GM23338 (cell line): ENCODE measurements around the gene UBP1. TPM values are rescaled to one million over a fixed set of nuclear protein-coding genes. Genes with fewer than 3 reads are reported as not detected.

ENCODE experiments used
- ATAC-seq: fragments of 200-7000 bp; cut with Tn5 transposase; 3 replicates; pipeline ENCODE4 v1.9.1; 2020
- DNase-seq: peaks from one replicate; pipeline ENCODE4 v3.0.0-alpha.2; 2015; ENCODE audit warnings: low spot score
- H2AFZ ChIP-seq: fragments of 200-600 bp; sonication (generic); 2 replicates; pipeline ENCODE4 v1.8.0; 2016; ENCODE audit warnings: antibody characterized with exemption, mild to moderate bottlenecking, moderate library complexity
- H3F3A ChIP-seq: fragments of 200-600 bp; sonication (generic); replicated peaks from 2 replicates; pipeline ENCODE4 v1.8.0; 2017; ENCODE audit warnings: antibody characterized with exemption, mixed run types, low read depth
- H3K27ac ChIP-seq: fragments of 200-600 bp; sonication (generic); 2 replicates; pipeline ENCODE4 v1.6.1; 2016; ENCODE audit warnings: low read depth
- H3K27me3 ChIP-seq: fragments of 200-600 bp; sonication (generic); 2 replicates; pipeline ENCODE4 v1.8.0; 2016; ENCODE audit warnings: mild to moderate bottlenecking, mixed run types, moderate library complexity; ENCODE audit not compliant: insufficient read depth
- H3K36me3 ChIP-seq: fragments of 200-600 bp; sonication (generic); 2 replicates; pipeline ENCODE4 v1.8.0; 2016; ENCODE audit warnings: mild to moderate bottlenecking; ENCODE audit not compliant: insufficient read depth
- H3K4me1 ChIP-seq: fragments of 200-600 bp; sonication (generic); 2 replicates; pipeline ENCODE4 v1.8.0; 2016; ENCODE audit warnings: mild to moderate bottlenecking, moderate library complexity; ENCODE audit not compliant: insufficient read depth
- H3K4me2 ChIP-seq: fragments of 200-600 bp; sonication (generic); 2 replicates; pipeline ENCODE4 v1.7.1; 2017; ENCODE audit warnings: mixed run types
- H3K4me3 ChIP-seq: fragments of 200-600 bp; sonication (generic); 2 replicates; pipeline ENCODE4 v1.6.1; 2016; ENCODE audit warnings: mixed run types
- H3K79me2 ChIP-seq: fragments of 200-600 bp; sonication (generic); replicated peaks from 2 replicates; pipeline ENCODE4 v1.8.0; 2017; ENCODE audit warnings: mild to moderate bottlenecking; ENCODE audit not compliant: insufficient read depth
- H3K9me2 ChIP-seq: fragments of 200-600 bp; sonication (generic); 2 replicates; pipeline ENCODE4 v1.8.0; 2017; ENCODE audit not compliant: insufficient read depth
- H4K20me1 ChIP-seq: fragments of 200-600 bp; sonication (generic); replicated peaks from 2 replicates; pipeline ENCODE4 v1.8.0; 2017; ENCODE audit warnings: mild to moderate bottlenecking; ENCODE audit not compliant: insufficient read depth
- H3K27ac Mint-ChIP-seq: 2 replicates; pipeline ENCODE4 v1.8.0; 2020; ENCODE audit warnings: inconsistent platforms, mild to moderate bottlenecking, moderate library complexity, mixed read lengths
- H3K27me3 Mint-ChIP-seq: 3 replicates; pipeline ENCODE4 v1.8.0; 2022; ENCODE audit warnings: low read depth, mild to moderate bottlenecking, moderate library complexity, mixed read lengths, inconsistent platforms; ENCODE audit not compliant: insufficient read depth, poor library complexity
- H3K36me3 Mint-ChIP-seq: 3 replicates; pipeline ENCODE4 v1.8.0; 2021; ENCODE audit warnings: low read depth, mild to moderate bottlenecking, inconsistent platforms, moderate library complexity, mixed read lengths
- H3K4me1 Mint-ChIP-seq: 3 replicates; pipeline ENCODE4 v1.8.0; 2020; ENCODE audit warnings: mild to moderate bottlenecking, inconsistent platforms, mixed read lengths
- H3K4me3 Mint-ChIP-seq: 3 replicates; pipeline ENCODE4 v1.8.0; 2021; ENCODE audit warnings: moderate library complexity, mild to moderate bottlenecking, inconsistent platforms, mixed read lengths
- H3K9me3 Mint-ChIP-seq: 3 replicates; pipeline ENCODE4 v1.8.0; 2020; ENCODE audit warnings: moderate library complexity, mild to moderate bottlenecking, inconsistent platforms, mixed read lengths
- CREB1 ChIP-seq: fragments of 250-450 bp; sonication (Bioruptor Pico); IDR thresholded peaks from 2 replicates; pipeline ENCODE4 v1.5.0; 2020; ENCODE audit warnings: low read depth, mild to moderate bottlenecking, moderate library complexity
- CTCF ChIP-seq, 2 experiments: fragments of 200-600 bp in 1 of 2; sonication (generic) in 1 of 2; conservative IDR thresholded peaks; 2 replicates each; pipeline versions ENCODE4 v1.5.1 to v1.6.1; 2016 to 2017; ENCODE audit warnings: antibody characterized with exemption in 2 of 2, low read depth in 2 of 2, mild to moderate bottlenecking in 2 of 2, moderate library complexity in 1 of 2
- ETS1 ChIP-seq: IDR thresholded peaks from 2 replicates; pipeline ENCODE4 v1.6.1; 2016; ENCODE audit warnings: antibody characterized with exemption
- EZH2 ChIP-seq: fragments of 200-600 bp; sonication (generic); IDR thresholded peaks from one replicate; pipeline ENCODE4 v1.8.0; 2017; ENCODE audit warnings: antibody characterized with exemption, mild to moderate bottlenecking, low read depth; ENCODE audit not compliant: unreplicated experiment
- EZH2phosphoT487 ChIP-seq: fragments of 200-600 bp; sonication (generic); IDR thresholded peaks from one replicate; pipeline ENCODE4 v1.8.1; 2018; ENCODE audit warnings: antibody characterized with exemption; ENCODE audit not compliant: unreplicated experiment
- JUNB ChIP-seq: IDR thresholded peaks from one replicate; pipeline ENCODE4 v1.6.1; 2016; ENCODE audit warnings: antibody characterized with exemption; ENCODE audit not compliant: unreplicated experiment
- NANOG ChIP-seq: IDR thresholded peaks from 2 replicates; pipeline ENCODE4 v1.6.1; 2016; ENCODE audit warnings: antibody characterized with exemption, borderline replicate concordance
- POLR2AphosphoS5 ChIP-seq: IDR thresholded peaks from 2 replicates; pipeline ENCODE4 v1.6.1; 2016; ENCODE audit warnings: antibody characterized with exemption, low read depth
- REST ChIP-seq: IDR thresholded peaks from one replicate; pipeline ENCODE4 v1.6.1; 2018; ENCODE audit warnings: antibody characterized with exemption; ENCODE audit not compliant: unreplicated experiment
- STAT1 ChIP-seq: IDR thresholded peaks from one replicate; pipeline ENCODE4 v1.6.1; 2016; ENCODE audit warnings: antibody characterized with exemption; ENCODE audit not compliant: unreplicated experiment
- ZNF114 ChIP-seq: fragments of 250-450 bp; sonication (Bioruptor Pico); IDR thresholded peaks from 2 replicates; pipeline ENCODE4 v1.5.0; 2020; ENCODE audit warnings: mild to moderate bottlenecking, moderate library complexity
- ZNF331 ChIP-seq: fragments of 250-450 bp; sonication (Bioruptor Pico); IDR thresholded peaks from 2 replicates; pipeline ENCODE4 v1.5.0; 2020; ENCODE audit warnings: low read depth, mild to moderate bottlenecking, moderate library complexity
- ZNF462 ChIP-seq: fragments of 250-450 bp; sonication (Bioruptor Pico); IDR thresholded peaks from 2 replicates; pipeline ENCODE4 v1.5.0; 2020; ENCODE audit warnings: mild to moderate bottlenecking, moderate library complexity
- polyA plus RNA-seq: library from polyadenylated mRNA; unstranded; fragments of >200 nt; fragmentation: Nextera tagmentation; extraction: Ambion mirVana; gene quantifications from 2 replicates; pipeline ENCODE4 v1.2.1, GENCODE V29; 2016
- total RNA-seq: library from RNA; depleted of rRNA; stranded (reverse); fragments of >200 nt; shearing (Covaris generic); gene quantifications from 2 replicates; pipeline ENCODE4 v1.2.3, GENCODE V29; 2014

The UBP1 gene
- total and polyA plus RNA-seq, 2 experiments from 2014 or later = 16.8 to 66.8 TPM

- Mint-ChIP-seq H3K4me3 (no peak overlapping the region), H3K4me1 (no peaks in the 10 kb centered on the region), H3K27me3 (peaks cover 6% of the 10 kb centered on the region), H3K9me3 (no peaks in the 10 kb centered on the region), H3K36me3 (peaks cover 83% of the 10 kb centered on the region), H3K27ac (no peak overlapping the region)
- H3K27me3 ChIP-seq = no peaks in the 10 kb centered on the region
- H3K79me2 ChIP-seq = no peaks in the 10 kb centered on the region; the same call in 1 of the 2 replicates
- no peak overlapping the region for H2AFZ ChIP-seq
- no peak for DNase-seq
- H4K20me1 ChIP-seq = peaks cover 18% of the 10 kb centered on the region
- peaks cover 61% of the 10 kb centered on the region for H3K36me3 ChIP-seq
- no peaks in the 10 kb centered on the region for H3F3A ChIP-seq
- TF ChIP-seq ZNF462 (CRISPR knock-in tag) (no peak), ZNF114 (CRISPR knock-in tag) (no peak), REST (no peak), EZH2 (no peak), POLR2AphosphoS5 (no peak), STAT1 (no peak), JUNB (no peak), ZNF331 (CRISPR knock-in tag) (no peak), ETS1 (no peak), CREB1 (CRISPR knock-in tag) (no peak), EZH2phosphoT487 (no peak), CTCF (conservative IDR thresholded peaks at IDR 0.05; ENCODE audit: low read depth in 2 of 2) (no peak), NANOG (no peak)
- no peak overlapping the region for H3K27ac ChIP-seq
- H3K4me2 ChIP-seq = no peak overlapping the region
- no peak for ATAC-seq
- no peaks in the 10 kb centered on the region for H3K9me2 ChIP-seq
- H3K4me3 ChIP-seq = no peak overlapping the region
- H3K4me1 ChIP-seq = no peaks in the 10 kb centered on the region
These were observed 44.3 kb downstream of the UBP1 start for GRCh38 chr3:33395900-33396299.
